Ureter (tissue), 1 donor: Measurements from ENCODE around the gene SAGE1. TPM values are rescaled to one million over a fixed set of nuclear protein-coding genes. Genes with fewer than 3 reads are reported as not detected.
"Not testable (repeated sequence)": the region's sequence is repeated elsewhere in the genome, so short reads cannot be mapped to it uniquely, and the experiment has no call there.

Experiments used
- DNase-seq: peaks from one replicate; pipeline ENCODE4 v3.0.0-alpha.2; 2020; ENCODE audit warnings: low spot score
- total RNA-seq: library from RNA; stranded (reverse); gene quantifications from one replicate; pipeline ENCODE4 v1.2.4, GENCODE V29; 2023
- donor health status: DM: yes; HTN: yes; CAD: no.

Gene SAGE1
- not detected for total RNA-seq

DNA sequence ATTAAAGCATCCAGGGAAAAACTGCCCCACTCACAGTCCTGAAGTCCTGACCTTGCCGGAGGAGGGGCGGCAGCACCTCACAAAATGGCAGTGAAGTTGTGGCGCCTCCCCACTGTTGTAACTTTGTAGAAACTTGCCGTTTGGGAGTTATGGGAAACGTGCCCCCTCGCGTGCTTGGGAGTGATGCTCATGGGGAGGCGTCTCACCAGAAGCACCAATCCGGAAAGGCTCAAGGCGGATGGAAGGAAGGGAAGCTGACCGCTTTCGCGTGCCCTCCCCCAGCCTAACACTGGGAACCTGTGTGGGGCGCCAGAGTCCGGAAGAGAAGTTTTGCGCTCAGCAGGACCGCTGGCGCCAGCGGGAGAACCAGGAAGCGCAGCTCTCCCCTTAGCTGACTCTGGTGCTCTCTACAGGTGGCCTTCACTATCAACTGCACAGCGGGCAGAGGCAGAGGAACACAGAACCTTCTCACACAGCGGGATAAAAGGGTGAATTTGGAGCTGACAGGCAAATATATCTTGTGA, at the start of gene SAGE1, which contains the start of gene CT45A10:
SAGE1 (plus strand) TSS at position 423 of the 524 bp plus-strand sequence. CDS start 2,527 bp downstream, outside the sequence.
CT45A10 (minus strand) TSS at position 151 of the 524 bp plus-strand sequence. CDS start 8,100 bp downstream, outside the sequence.
- DNase-seq, result no peak

DNA sequence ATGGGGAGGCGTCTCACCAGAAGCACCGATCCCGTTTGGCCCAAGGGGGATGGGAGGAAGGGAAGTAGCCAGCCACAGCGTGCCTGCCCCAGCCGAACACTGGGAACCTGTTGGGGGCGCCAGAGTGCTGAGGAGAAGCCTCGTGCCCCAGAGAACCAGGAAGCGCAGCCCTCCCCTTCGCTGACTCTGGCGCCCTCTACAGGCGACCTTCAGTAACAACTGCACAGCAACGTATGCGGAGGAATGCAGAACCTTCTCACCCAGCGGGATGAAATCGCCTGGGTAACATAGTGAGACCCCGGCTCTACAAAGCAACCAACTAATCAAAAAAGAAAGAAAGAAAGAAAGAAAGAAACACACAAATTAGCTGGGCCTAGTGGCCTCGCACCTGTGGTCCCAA, 39.1 kb upstream of the SAGE1 start, which contains the start of gene CT45A8:
CT45A8 (minus strand) TSS at position 101 of the 400 bp plus-strand sequence. CDS start 3,755 bp downstream, outside the sequence.
- not testable (repeated sequence) for DNase-seq

GRCh38 chrX:135871712-135872111, 21.8 kb upstream of the SAGE1 start, which contains the start of gene CT45A9:
TSS of gene CT45A9 (minus strand) at chrX:135871812. CDS start at chrX:135868061, 3,751 bp downstream.
- not testable (repeated sequence) for DNase-seq

DNA sequence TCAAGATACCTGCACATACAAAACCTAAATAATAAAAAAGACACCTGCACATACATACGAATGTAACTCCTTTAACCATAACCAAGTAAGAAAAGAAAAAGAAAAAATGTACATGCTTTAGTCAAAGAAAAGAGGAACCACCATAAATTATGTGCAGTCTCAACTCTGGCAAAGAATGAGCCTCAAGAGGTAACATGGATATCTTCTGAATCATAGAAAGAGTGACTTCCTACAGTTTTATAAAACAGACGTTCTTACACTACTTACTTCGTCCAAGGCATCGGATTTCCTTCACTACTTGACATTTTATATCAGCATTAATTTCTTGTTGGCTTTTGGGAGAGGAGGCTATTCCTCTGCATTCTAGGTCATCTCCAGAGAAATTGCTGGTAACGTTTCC, 10.8 kb upstream of the SAGE1 start:
- not testable (repeated sequence) for DNase-seq

GRCh38 chrX:135888230-135888629, 5.3 kb upstream of the SAGE1 start:
- not testable (repeated sequence) for DNase-seq

DNA sequence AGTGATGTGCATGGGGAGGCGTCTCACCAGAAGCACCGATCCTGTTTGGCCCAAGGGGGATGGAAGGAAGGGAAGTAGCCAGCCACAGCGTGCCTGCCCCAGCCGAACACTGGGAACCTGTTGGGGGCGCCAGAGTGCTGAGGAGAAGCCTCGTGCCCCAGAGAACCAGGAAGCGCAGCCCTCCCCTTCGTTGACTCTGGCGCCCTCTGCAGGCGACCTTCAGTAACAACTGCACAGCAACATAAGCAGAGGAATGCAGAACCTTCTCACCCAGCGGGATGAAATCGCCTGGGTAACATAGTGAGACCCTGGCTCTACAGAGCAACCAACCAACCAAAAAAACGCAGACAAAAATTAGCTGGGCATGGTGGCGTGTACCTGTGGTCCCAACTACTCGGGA, 4.5 kb upstream of the SAGE1 start:
- DNase-seq, result not testable (repeated sequence)

DNA sequence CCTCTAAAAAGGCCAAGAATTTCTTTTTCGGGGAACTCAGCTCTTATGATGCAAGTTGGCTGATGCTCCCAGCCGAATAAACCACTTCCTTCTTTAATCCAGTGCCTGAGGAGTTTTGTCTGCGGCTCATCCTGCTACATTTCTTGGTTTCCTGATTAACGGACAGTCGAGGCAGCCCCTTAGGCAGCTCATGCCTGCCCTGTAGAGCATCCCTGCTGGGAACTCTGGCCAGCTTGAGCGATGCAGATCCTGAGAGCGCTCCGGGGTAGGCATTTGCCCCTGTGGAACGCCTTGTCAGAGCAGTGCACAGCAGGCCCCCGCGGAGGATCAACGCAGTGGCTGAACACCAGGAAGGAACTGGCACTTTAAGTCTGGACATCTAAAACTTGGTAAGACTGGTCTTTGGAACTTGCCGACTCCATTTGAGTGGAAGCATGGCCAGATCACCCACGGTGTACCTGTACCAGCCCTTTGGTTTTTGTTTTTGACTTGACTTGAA, 3.4 kb upstream of the SAGE1 start:
- DNase-seq, result no peak

DNA sequence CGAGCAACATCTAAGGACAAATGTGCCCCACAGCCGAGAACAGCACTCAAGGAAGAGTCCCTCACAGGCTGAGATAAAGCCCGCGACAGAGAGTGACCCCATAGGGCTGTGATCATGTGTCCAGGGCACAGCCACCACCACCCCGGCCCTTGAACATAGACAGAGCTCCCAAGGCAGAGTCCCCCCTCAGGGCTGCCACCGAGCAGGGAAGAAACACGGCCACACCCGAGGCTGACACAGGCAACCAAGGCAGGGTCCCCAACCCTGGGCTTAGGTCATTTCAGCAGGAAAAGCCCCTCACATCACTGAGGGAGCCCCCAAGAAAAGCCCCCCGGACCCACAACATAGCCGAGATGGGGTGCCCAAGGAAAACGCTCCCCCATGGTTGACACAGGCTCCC, 735 bp upstream of the SAGE1 start:
- DNase-seq, result no peak

GRCh38 chrX:135910251-135910650, 16.7 kb downstream of the SAGE1 start:
- no peak for DNase-seq

- no peak for DNase-seq
Measured at GRCh38 chrX:135914404-135914803, 20.9 kb downstream of the SAGE1 start.

DNA sequence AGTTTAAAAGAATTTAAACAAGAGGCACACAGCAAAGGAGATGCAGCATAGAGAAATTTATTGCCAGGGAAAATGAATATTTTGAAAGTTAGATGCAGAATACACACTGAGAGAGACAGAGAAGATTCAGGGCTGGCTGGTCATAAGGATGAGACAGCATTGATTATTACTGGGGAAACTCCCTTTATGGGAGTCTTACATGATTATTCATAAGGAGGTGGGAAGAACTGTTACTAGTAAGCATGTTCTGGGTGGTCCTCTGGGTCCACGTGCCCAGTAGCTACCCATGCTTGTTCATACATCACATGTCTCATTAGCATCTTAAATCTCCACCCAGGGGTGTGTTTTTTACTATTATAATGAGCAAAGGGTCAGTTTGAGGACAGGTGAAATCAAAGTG, 27.0 kb downstream of the SAGE1 start:
- not testable (repeated sequence) for DNase-seq

DNA sequence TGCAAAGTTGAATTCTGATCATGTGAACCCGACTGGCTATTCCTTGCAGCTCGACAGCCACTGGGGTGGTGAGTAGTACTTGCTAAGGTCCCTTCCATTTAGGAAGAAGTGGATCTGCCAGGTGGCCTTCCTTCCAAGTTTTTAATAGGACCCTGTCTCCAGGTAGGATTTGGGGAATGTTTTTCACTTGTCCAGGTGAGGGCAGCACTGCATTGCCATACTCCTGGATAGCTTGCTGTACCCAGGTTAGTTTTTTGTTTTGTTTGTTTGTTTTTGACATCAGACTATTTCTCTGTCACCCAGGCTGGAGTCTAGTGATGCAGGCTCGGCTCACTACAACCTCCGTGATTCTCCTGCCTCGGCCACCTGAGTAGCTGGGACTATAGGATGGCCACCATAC, 29.8 kb downstream of the SAGE1 start:
- no peak for DNase-seq

- DNase-seq, result no peak
Measured at GRCh38 chrX:135927897-135928296, 34.4 kb downstream of the SAGE1 start.

- no peak for DNase-seq
Measured at GRCh38 chrX:135931644-135932487, 38.4 kb downstream of the SAGE1 start.

DNA sequence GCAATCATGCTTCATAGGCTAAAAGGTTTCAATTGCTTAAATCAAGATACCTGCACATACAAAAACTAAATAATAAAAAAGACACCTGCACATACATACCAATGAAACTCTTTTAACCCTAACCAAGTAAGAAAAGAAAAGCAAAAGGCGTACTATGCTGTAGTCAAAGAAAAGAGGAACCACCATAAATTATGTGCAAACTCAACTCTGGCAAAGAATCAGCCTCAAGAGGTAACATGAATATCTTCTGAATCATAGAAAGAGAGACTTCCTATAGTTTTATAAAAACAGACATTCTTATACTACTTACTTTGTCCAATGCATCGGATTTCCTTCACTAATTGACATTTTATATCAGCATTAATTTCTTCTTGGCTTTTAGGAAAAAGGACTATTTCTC, 51.0 kb downstream of the SAGE1 start:
- DNase-seq, result no peak

DNA sequence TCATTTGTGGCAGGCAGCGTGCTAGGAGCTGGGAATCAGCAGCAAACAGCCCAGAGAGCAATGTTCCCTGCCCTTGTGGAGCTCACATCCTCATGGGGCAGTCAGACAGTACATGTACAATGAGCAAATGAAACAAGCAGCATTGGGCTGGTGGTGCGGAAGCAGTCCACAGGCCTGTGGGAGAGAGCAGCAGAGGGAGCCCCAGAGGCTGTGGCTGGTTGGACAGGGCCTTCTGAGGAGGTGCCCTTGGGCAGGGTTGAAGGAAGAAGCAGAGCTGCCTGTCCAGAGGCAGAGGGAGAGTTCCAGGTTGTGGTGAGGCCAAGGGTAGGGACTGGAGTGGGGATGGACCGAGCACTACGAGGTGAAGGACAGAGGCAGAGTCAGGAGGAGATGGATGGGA, 57.8 kb downstream of the SAGE1 start:
- DNase-seq, result no peak

Other genes with a start within 250 kb of the SAGE1 start
- gene CT45A1, start 180.1 kb upstream of the SAGE1 start, total RNA-seq, result not detected
- gene CT45A3, start 125.5 kb upstream of the SAGE1 start, total RNA-seq, result not detected
- gene CT45A5, start 108.2 kb upstream of the SAGE1 start, total RNA-seq, result not detected
- not detected for gene CT45A6, start 90.9 kb upstream of the SAGE1 start, total RNA-seq
- gene CT45A2, start 73.7 kb upstream of the SAGE1 start, total RNA-seq, result not detected
- gene CT45A7, start 56.4 kb upstream of the SAGE1 start, total RNA-seq, result not detected
- gene CT45A8, start 39.2 kb upstream of the SAGE1 start, total RNA-seq, result not detected
- not detected for gene CT45A9, start 21.9 kb upstream of the SAGE1 start, total RNA-seq
- gene CT45A10, start 272 bp upstream of the SAGE1 start, total RNA-seq, result not detected
- 25.0 TPM for gene MMGT1, start 80.3 kb downstream of the SAGE1 start, total RNA-seq
- 12.9 TPM for gene SLC9A6, start 91.7 kb downstream of the SAGE1 start, total RNA-seq